Stimulated activated CD4-positive, alpha-beta T cell treated with anti-CD3 and anti-CD28 coated beads, Interleukin-15, amount 100 ng/mL, for 24 hours (primary cell): ENCODE results near the gene RGS3.
"Not testable (repeated sequence)": the region's sequence is repeated elsewhere in the genome, so short reads cannot be mapped to it uniquely, and the experiment has no call there.

Source experiments
- DNase-seq: peaks from one replicate; pipeline ENCODE4 v3.0.0-alpha.2; 2020

RGS3 gene

DNA sequence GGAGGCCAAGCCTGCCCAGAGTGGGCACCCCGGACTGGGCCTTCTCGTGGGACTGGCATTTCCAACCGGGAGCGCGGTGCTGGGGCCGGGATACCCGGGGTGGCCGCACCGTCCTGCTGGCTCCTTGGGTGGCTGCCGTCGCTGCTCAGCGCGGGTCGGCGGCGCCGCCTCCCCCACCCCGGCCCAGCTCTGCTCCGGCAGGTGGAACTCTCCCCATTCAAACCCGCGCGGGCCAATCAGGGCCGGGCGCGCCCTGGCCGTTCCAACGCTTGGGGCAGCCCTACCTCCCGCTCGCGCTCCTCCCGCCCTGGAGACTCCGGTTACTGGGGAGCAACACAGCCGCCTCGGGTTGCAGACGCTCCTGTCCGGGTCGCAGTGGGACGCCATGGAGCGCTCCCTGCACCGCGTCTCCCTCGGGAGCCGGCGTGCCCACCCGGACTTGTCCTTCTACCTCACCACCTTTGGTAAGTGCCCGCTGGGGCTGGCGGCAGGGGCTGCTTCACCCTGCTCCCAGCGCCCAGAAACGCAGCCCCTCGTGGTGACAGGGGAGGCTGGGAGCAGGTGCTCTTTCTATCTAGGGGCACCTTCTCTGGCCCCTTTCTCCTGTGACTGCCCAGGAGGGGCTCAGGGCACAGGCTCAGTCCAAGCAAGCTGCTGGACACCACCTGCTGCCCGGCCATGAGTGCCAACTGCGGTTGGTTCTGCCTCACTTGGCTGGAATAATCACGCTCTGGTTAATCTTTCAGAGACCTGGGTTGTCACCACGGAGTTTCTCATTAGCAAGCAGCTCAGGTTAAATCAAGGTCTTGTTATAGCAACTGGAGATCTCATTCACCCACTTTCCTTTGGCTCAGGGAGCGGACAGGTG is at the start of gene RGS3:
Gene RGS3, plus strand, starts transcription at position 310 of the 868 bp plus-strand sequence. Its CDS starts 76 bp downstream, at position 386.
- DNase-seq = no peak

DNA sequence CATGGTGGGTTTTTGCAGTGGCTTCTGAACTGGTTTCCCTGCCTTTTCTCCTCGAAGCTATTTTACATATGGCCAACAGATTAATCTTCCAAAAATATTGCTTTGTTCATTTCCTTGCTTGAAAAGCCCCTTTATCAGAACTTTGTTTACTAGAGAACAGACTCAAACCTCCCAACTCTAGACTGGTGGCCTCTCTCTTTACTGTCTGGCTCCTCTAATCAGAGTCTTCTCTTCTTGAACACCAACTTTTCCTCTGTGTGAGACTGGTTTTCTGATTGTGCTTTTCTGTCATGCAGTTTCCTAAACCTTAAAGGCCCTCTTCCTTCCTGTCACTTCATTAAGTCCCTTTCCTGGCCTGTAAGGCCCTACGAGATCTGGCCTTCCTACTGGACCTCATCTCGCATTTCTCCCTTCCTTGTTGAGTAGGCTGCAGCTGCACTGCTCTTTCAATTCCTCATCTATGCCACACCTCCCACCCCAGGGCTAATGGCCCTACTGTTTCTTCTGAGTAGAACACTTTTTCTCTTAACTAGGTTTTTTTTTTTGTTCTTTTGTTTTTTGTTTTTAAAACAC is 47.3 kb upstream of the RGS3 start:
- no peak for DNase-seq

GRCh38 chr9:113417370-113417769 is 46.2 kb upstream of the RGS3 start:
- no peak for DNase-seq

DNA sequence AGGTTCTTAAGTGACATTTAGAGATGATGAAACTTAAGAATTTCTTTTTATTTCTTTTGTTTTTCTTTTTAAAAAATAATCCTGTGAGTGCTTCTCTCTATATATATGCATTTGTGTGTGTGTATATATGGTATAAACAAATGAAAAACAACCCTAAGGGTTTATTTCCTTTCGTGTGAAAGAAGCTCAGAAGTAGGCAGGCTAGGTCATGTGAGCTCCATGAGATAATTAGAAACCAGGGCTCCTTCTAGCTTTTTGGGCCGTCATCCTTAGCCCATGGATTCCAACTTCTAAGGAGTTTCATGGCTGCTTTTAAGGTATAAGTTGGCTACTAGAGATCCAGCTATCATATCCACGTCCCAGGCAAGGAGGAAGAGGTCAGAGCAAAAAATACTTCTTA is 41.8 kb upstream of the RGS3 start:
- no peak for DNase-seq

- DNase-seq = no peak
These were observed 38.5 kb upstream of the RGS3 start for GRCh38 chr9:113425072-113425471.

DNA sequence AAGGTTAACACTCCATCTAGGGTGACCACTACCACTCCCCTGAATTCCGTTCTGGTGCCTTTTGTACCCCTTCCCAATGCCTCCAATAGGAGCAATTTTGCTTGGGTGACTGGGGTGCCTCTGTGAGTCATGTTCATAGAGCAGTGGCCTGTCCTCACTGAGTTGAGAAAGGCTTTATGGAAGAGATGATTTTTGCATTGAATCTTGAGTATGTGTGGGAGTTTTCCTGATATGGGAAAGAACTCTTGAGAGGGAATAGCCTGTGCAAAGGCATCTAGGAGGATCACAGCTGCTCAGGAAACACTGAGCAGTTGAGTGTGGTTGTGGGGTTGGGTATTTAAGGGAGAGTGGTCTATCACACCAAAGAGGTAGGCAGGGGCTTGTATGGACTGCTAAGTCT is 36.8 kb upstream of the RGS3 start:
- no peak for DNase-seq

DNA sequence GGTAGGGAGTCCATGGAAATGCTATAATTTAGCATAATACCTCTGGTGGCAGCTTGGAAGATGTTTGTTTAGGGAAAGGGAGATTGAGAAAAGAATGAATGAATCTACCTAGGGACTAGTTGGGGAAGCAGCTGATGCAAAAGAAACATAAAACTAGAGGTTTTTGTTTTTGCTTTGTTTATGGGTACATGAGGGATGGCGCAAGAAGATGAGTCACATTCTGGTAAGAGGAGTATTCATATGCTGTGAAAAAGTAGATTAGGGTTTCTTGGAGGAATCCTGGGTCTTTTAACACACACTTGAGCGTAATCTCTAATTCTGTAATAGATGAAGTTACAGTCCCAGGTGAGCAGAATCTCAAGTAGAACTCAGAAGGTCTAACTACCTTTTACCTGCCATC is 35.9 kb upstream of the RGS3 start:
- DNase-seq = no peak

GRCh38 chr9:113428062-113428615 is 35.4 kb upstream of the RGS3 start:
- no peak for DNase-seq

GRCh38 chr9:113431191-113431590 is 32.3 kb upstream of the RGS3 start:
- no peak for DNase-seq

- no peak for DNase-seq
These were observed 26.6 kb upstream of the RGS3 start for GRCh38 chr9:113436728-113437515.

DNA sequence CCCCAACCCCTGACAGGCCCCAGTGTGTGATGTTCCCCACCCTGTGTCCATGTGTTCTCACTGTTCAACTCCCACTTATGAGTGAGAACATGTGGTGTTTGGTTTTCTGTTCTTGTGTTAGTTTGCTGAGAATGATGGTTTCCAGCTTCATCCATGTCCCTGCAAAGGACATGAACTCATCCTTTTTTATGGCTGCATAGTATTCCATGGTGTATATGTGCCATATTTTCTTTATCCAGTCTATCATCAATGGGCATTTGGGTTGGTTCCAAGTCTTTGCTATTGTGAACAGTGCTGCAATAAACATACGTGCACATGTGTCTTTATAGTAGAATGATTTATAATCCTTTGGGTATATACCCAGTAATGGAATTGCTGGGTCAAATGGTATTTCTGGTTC is 25.8 kb upstream of the RGS3 start:
- not testable (repeated sequence) for DNase-seq

DNA sequence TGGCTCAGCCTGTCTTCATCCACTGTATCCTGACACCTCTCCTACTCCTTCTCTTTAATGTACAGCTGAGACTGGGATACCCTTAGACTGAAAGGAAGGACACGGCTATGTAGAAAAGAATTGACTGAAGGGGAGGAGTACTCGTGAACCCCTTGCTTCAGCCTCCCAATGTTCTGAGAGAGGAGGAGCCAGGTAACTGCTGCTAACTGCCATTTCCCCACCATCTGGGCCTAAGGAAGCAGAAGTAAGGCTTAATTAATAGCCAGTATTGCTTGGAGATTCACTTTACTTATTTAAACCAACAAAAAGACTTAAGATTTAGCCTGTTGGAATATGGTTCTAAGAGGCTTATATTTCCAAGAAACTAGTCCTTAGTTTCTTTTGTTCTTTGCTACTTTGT is 18.8 kb upstream of the RGS3 start:
- DNase-seq = no peak

DNA sequence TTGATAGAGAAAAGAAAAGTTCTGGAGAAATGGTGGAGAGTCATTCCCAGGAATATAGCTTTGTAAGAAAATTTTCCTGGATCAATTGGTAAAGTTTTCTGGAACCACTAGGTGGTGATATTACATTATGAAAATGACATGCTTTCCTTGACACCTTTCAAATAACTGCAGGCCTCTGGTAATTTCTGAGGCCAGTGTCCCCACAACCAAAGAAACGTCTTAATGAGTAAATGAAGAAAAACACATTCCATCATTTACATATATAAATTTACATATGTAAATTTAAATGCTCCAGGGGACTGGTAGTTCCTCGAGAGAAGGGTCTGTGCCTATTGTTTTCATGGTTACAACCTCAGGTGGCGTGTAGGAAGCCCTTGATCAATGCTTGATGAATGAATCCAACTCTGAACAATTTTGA is 17.2 kb upstream of the RGS3 start:
- DNase-seq = peak; percentile 27

DNA sequence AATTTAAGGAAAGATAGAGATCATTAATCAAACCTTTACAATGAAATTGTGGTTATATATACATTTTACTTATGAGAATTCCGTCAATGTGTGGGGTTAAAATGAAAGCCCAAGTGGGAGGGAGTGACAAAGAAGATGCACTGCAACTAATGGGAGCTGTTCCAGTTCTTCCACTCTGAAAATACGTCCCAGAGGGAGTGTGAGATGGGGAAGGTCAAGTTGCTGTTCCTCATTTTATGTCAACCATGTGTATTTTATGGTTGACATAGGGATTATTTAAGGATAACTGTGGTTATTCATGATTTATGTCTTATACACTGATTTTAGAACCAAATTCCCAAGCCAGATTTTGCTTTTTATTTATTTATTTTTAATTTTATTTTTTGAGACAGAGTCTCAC is 14.2 kb upstream of the RGS3 start:
- no peak for DNase-seq

- DNase-seq = no peak
These were observed 11.4 kb upstream of the RGS3 start for GRCh38 chr9:113452113-113452605.

DNA sequence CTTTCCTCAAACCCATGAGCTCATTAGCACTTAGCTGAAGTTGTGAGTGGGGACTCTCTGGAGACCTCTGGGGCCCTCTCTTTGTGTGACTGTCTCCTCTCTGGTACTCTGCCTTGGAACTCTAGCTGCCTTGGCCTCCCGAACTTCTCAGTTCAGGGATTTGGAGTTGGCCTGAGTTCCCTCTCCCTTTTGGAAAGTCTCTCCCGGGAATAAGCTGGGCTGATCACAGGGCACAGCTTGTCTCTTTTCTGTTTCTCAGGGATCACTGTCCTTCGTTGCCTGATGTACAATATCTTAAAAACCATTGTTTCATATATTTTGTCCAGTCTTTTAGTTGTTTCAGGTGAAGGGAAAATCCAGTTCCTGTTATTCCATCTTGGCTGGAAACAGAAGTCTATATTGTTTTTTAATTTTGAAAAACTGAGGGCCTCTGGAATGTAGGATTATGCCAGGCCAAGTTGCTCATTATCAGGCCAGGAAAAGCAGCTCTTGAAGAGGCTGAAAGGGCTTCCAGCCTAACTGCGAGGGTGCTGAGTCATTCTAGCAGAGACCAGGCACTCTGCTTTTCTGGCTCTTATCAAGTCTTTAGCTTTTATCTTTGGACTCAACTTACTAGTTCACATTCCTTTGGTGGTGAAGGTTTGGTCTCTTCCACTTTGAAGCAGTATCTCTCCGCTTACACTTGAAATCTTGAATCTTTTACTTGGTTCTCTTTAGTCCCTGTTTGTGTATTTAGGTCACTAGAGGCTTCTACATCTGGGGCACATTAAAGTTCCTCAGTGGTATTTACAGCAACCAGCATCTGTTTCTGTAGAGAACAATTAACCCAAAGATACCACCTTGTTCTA is 8.4 kb upstream of the RGS3 start:
- DNase-seq = peak; percentile 14

DNA sequence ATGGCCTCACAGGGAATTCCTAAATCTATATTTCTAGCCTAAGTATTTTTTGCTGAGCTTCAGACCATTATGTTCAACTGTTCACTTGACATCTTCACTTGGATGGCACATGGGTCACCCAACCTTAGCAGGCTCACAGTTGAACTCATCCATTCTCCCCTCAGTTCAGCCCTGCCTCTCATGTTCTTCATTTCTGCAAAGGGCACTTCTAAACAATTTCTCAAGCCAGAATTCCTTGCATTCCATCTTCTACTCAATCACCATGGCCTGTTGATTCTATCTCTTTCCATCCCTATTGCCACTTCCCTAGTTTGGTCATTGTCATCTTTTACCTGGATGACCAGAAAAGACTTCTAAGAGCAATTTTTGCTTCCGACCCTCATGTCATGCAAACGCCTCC is 7.3 kb upstream of the RGS3 start:
- no peak for DNase-seq

- DNase-seq = no peak
These were observed 2.2 kb upstream of the RGS3 start for GRCh38 chr9:113461285-113461684.

DNA sequence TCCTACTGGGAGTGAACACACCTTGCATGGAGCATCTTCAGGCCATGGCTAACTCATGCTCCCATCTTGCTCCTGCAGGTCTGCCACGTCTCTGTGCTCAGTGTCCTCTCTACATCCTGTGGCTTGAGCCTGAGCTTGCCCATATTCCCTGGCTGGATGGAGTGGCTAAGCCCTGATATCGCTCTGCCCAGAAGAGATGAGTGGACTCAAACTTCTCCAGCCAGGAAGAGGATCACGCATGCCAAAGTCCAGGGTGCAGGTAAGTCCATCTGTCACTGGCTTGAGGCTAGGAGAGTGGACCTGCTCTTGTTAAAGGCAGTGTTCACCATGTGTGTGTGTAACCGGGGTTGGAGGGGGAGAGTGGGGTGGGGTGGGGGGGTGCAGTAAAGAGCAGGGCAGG is 1.6 kb upstream of the RGS3 start:
- no peak for DNase-seq

DNA sequence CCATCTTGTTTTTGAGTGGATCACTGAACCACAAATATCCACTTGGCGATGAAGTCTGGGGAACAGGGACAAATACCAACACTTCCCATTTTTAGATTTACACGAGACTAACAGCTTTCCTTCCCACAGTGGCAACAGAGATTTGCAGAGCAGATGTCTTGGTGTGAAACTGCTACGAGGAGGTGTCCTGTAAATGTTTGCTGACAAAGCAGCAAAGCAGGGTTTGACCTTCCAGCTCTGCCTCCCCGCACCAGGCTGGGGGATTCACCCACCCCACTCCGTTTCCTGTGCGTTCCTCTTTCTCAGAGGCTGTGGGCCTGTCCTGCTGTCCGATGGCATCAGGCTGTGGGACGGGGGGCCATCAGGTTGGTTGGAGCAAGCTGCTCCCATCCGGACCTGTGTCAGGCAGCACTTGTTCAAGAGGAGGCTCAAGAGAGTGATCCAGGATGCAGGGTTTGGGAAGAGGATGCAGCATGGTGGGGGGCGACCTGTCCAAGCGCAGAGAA is 693 bp upstream of the RGS3 start:
- no peak for DNase-seq

DNA sequence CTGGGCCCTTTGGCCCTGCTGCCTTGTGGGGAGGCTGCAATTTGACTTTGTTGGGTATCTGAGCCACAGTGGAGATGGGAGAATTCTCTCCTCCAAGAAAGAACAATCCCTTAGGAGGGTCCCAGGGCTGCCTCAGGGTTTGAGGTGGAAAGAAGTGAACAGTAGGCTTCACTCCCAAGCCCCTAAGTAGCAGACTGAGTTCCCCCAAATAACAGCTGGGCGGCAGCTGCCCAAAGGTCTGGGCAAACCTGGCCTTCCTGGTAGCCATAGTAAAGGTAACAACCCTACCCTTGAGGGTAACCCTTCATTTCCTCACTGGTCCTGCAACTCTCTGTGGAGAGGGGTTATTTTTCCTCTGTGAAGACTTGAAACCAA is 746 bp downstream of the RGS3 start:
- DNase-seq = no peak

DNA sequence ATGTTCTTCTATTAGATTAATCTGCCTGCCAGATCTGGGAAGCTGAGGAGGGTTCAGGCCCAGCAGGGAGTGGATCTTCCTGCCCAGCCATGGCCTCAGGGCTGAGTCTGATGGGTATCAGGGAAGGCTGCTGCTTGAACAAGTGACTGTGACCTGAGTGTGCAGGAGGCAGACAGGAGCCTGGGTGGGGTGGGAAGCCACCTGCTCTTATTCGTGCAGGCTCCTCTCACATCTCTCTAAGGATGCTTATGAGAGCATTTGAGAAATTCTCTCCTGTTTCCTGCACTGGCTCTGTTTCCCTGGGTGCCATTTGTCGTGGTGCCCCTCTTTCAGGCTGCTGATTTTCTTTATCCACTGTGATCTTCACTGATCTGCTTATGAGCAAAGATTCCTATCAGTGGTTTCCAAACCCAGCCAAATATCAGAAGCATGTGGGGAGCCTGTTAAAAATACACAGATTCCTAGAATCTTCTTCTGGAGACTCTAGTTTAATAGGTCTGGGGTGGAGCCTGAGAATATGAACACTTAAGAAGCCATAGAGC is 2.1 kb downstream of the RGS3 start:
- no peak for DNase-seq
